Hematopoietic multipotent progenitor cell (in vitro differentiated cells): ENCODE measurements around the gene DNAJC24. TPM values are rescaled to one million over a fixed set of nuclear protein-coding genes. Genes with fewer than 3 reads are reported as not detected.
"Not testable (repeated sequence)": the region's sequence is repeated elsewhere in the genome, so short reads cannot be mapped to it uniquely, and the experiment has no call there.

ENCODE experiments used
- DNase-seq, 3 donors: peaks; one replicate each; pipeline ENCODE4 v3.0.0-alpha.2; 2011 to 2015; ENCODE audit warnings: low read depth in 2 of 3, low spot score in 2 of 3
- total RNA-seq: library from RNA; depleted of rRNA; stranded (reverse); fragments of >200 nt; gene quantifications from one replicate; pipeline ENCODE4 v1.2.3, GENCODE V29; 2012

DNAJC24 gene, protein sequence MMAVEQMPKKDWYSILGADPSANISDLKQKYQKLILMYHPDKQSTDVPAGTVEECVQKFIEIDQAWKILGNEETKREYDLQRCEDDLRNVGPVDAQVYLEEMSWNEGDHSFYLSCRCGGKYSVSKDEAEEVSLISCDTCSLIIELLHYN
- total RNA-seq: 4.3 TPM

- DNase-seq: peak; percentile 84 to 96 (median 94)
Measured at GRCh38 chr11:31369348-31370329, at the start of gene DNAJC24, which contains the start of gene DCDC1. DNAJC24 (plus strand) TSS chr11:31369860; CDS start chr11:31370749, 889 bp downstream. DCDC1 (minus strand) TSS chr11:31369739; CDS start chr11:31328280, 41,459 bp downstream.

- not testable (repeated sequence) for DNase-seq
Measured at GRCh38 chr11:31321494-31321893, 48.2 kb upstream of the DNAJC24 start.

GRCh38 chr11:31323145-31323544 lies 46.5 kb upstream of the DNAJC24 start:
- DNase-seq: no peak

DNA sequence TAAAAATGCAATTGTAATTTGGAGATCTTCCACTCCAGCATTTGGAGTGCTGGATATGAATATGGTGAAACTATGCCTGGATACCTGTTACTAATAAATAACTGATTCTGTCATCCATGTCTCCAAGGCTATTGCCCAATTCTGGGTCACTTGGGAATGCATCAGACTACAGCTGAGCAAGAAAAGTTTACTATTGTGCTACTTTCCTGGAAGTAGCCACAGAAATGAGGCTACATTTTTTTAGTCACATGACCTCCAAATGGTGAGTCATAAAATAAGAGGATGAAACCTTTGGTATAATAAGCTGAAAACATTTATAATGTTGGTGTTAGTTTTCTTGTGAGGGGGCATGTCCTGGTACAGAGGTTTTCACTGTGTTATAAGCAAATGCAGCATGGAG lies 44.5 kb upstream of the DNAJC24 start:
- no peak for DNase-seq

DNA sequence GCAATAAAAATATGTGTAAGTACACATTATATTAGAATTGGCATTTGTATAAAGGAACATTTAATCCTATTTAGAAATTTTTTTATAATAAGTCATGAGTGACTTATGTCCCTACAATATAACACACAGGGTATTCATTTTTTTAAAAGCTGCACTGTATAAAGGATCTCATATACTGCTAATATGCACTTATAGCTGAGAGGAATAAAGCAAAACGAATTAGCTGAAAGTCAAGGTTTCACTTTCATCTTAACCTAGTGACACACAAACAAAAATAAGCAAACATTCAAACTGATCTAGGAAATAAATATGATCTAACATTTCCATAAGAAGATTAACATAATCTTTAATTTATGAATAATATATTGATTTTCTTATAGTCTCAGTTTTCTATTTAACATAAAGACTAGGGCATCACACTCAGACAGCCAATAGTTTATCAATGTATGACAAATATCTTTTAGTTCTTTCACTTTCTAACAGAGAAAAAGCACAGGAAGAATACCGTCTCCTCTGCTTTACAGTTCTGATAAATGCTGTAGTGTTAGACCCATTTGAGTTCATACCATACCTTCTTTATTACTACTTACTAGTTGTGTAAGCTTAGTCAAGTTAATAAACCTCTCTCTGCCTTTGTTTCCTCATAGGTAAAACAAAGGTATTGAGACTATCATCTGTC lies 43.1 kb upstream of the DNAJC24 start:
- DNase-seq: no peak

GRCh38 chr11:31327417-31327816 lies 42.2 kb upstream of the DNAJC24 start:
- no peak for DNase-seq

DNA sequence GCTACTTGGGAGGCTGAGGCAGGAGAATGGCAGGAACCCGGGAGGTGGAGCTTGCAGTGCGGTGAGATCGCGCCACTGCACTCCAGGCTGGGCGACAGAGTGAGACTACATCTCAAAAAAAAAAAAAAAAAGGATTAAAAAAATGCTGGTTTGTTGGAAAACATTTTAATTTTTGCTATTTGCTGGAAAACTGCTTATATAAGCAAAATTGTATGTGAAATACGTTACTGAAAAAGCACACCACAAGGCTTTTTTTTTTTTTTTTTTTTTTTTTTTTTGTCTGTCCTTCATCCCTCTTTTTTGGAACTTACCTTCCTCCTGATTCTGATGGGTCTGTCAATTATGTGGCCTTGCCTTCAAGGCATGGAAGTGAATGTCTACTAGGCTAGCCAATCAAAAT lies 41.0 kb upstream of the DNAJC24 start:
- DNase-seq: no peak

DNA sequence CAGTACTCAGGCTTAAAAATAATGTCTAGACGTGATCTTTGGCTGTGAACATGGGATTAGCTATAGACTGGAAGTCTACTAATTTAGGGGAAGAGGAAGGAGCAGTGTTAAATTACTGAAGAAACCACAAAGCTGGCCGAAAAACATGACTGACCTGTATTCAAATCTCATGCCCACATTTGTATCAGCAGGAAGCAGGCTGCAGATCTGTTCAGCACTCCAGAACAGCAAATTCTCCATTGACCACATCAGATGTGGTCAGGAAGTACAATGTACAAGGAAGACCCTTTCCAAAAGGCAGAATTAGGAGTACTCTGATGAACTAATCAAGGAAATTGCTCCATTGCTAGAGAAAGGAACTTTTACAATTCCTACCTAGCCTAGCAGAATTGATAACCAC lies 31.9 kb upstream of the DNAJC24 start:
- DNase-seq: peak in 2 of 3 donors; percentile 6 to 28

- DNase-seq: peak in 2 of 3 donors; percentile 14 to 18
Measured at GRCh38 chr11:31340903-31341572, 28.6 kb upstream of the DNAJC24 start.

- no peak for DNase-seq
Measured at GRCh38 chr11:31351168-31351567, 18.5 kb upstream of the DNAJC24 start.

DNA sequence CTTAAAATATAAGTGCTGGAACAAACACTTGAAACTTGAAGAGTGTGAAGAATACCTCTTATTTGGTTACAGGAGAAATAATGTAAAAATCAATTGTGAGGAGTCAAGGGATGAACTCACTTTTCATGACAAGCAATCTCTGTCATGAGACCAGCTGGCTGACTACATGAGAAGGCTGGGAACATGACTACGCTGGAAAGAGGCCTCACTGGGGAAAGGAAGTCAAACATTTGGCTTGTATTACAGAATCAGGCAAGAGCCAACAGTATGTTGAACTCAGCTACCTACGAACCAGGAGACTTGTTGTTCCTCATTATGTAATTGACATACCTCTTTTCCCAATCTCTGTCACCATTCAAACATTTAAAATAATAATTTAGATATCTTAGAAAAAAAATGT lies 14.5 kb upstream of the DNAJC24 start:
- no peak for DNase-seq

DNA sequence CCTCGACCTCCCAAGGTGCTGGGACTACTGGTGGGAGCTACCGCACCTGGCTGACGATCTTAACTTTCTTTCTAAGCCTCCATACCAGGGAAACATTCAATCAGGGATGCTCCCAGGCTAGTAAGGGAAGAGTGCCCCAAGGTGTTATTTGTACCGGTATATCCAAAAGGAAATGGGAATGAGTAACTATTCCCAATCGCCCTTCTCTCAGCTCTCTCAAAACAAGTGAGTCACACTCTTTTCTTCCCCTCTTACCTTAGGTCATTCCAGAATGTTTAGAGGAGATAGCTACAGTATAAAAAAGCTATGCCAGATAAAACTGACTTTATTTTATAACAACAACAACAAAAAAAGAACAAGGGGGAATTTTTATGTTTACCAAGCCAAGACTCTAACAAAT lies 13.8 kb upstream of the DNAJC24 start:
- DNase-seq: no peak

GRCh38 chr11:31361743-31362142 lies 7.9 kb upstream of the DNAJC24 start:
- DNase-seq: no peak

GRCh38 chr11:31366795-31367194 lies 2.9 kb upstream of the DNAJC24 start:
- peak in 1 of 3 donors; percentile 55 for DNase-seq

DNA sequence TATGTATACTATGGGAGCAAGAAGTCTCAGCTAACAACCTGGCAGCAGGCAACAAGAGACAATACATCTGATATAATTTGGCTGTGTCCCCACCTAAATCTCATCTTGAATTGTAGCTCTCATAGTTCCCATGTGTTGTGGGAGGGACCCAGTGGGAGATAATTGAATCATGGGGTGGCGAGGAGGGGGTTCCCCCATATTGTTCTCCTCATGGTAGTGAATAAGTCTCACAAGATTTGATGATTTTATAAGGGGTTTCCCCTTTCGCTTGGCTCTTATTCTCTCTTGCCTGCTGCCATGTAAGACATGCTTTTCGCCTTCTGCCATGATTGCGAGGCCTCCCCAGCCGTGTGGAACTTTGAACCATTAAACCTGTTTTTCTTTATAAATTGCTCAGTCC lies 6.2 kb downstream of the DNAJC24 start:
- no peak for DNase-seq

- no peak for DNase-seq
Measured at GRCh38 chr11:31383116-31383515, 13.5 kb downstream of the DNAJC24 start.

- DNase-seq: no peak
Measured at GRCh38 chr11:31387379-31387778, 17.7 kb downstream of the DNAJC24 start.

DNA sequence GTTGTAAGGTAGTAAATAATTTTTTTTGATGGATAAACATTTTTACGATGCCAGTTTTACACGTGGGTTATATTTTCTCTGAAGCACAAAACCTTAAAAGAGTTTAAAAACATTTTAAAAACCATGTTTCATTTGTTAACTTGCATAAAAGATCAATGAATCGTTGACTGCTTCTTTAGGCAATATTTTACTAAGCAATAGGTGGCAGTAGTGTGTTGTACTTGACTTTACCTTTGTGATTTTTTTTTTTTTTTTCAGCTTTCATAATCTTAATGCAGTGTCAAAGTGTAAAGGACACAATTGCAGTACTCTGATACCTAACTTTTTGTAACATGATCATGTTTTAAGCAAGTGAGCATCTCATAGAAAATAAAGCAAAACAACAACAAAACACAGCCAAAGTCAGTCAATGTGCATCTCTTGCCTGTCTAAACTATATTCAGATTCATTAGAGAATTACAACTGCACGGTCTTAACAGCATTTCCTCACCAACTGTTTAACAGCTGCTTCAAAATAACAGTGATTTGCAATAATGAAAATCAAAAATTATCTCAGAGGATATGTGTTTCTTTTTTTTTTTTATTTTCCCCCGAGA lies 27.7 kb downstream of the DNAJC24 start:
- peak in 2 of 3 donors; percentile 5 to 45 for DNase-seq

- no peak for DNase-seq
Measured at GRCh38 chr11:31404614-31405013, 35.0 kb downstream of the DNAJC24 start.

- DNase-seq: no peak
Measured at GRCh38 chr11:31408201-31408600, 38.5 kb downstream of the DNAJC24 start.
